Measurements from ENCODE around the gene RAB26.
A peak's percentile ranks its signal among the peaks of the same experiment; 100 is the strongest.

RAB26 gene

DNA sequence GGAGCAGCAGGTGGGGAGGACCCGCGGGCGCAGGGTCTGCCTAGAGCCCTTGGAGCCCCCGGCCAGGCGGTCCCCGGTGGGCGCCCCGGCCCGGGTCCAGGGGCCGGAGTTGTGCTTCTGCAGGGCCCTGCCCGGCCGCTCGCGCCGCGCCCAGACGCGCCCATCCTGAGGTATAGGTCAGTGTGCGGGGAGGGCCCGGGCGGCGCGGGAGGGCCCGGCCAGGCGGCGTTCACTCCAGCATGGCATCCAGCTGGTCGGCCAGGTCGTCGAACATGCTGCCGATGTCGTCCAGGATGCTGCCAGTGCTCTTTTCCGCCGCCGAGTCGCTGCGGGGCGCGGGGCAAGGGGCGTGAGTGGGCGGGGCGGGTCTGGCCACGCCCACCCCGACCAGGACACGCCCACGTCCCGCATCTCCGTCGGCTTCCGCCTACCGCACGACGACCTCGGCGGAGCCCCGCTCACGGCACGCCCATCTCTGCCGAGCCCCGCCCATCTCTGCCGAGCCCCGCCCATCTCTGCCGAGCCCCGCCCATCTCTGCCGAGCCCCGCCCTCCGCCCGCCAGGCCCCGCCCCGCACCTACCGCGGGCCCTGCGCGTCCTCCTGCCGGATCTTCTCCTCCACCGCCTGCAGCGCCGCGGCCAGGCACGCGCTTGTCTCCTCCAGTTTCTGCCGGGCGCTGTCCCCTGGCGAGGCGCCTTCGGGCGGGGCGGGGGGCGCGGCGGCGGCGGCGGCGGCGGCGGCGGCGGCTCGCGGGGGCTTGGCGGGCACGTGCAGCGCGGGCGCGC, 30.1 kb downstream of the RAB26 start:
- peak in 1 of 3 donors; percentile 20 for DNase-seq (ENCODE audit: low read depth in 2 of 3, low spot score in 1 of 3)

DNA sequence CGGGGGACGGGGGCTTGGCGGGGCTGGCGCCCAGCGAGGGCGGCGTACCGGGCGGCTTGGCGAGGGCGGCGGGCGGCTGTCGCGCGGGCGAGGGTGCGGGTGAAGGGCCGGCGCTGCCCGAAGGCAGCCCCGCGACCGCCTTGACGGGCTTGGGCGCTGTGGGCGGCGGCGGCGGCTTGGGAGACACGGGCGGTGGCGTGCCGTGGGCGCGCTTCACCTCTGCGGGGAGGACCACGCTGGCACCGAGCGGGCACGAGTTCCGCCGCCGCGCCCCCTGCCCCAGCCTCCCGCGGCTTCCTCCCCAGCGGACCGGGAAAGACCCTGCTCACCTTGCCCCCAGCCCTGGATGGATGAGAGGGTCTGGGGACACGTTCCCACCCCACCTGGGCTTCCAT, 30.7 kb downstream of the RAB26 start:
- no peak for DNase-seq (ENCODE audit: low read depth in 2 of 3, low spot score in 1 of 3)

DNA sequence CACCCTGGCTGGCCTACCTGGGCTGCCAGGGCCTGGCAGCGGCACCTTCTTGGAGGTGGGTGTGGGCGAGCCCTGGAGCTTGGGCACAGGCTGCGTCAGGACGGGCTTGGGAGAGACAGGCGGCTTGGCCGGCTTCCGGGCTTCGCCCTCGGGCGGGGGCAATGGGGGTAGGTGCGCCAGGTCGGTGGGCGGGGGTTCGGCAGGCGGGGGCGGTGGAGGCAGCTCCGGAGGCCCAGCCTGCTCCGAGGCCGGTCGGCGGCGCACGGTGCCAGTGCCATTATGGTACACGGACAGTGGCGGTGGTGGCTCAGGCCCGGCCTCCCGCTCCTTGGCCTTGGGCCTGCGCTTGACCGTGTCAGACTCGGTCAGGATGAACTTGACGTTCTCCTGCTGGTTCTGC, 31.2 kb downstream of the RAB26 start:
- no peak for DNase-seq (ENCODE audit: low read depth in 2 of 3, low spot score in 1 of 3)

- DNase-seq (ENCODE audit: low read depth in 2 of 3, low spot score in 1 of 3), result no peak
Measured at GRCh38 chr16:2180461-2180860, 32.0 kb downstream of the RAB26 start.

- DNase-seq (ENCODE audit: low read depth in 2 of 3, low spot score in 1 of 3), result no peak
Measured at GRCh38 chr16:2180962-2181923, 32.8 kb downstream of the RAB26 start.

DNA sequence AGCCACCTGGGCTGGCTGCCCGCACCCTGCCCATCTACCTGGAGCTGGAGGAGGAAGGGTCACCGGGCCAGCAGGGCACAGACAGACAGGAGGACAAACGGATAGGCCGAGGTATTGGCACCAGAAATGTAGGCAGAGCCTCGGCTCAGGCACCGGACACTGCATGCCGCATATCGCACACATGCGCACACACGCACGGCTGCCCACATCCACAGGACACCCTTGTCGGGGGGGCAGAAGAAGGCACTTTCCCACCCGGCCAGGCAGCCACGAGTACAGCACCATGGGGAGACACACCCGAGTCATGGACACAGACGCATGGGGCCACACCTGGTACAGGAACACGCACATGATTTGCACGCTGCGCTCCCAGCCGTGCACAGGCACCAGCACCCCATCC, 33.5 kb downstream of the RAB26 start:
- no peak for DNase-seq (ENCODE audit: low read depth in 2 of 3, low spot score in 1 of 3)

DNA sequence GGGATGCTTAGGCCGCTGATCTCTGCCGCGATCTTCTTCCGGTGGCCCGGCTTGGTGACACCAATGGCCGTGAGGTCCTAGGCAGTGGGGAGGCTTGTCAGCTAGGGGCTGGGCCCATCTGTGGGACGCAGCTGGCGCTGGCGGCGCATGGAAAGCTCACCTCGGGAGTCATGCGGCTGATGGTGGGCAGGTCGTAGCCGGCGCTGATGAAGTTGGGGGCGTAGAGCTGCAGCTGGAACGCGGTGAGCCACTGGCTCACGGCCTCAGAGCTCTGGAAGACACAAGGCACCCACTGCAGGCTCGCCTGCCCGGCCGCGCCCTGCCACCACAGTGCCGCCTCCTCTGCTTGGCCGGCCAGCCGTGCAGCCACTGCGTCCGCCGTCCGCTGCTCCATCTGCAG, 35.2 kb downstream of the RAB26 start:
- DNase-seq (ENCODE audit: low read depth in 2 of 3, low spot score in 1 of 3), result no peak

GRCh38 chr16:2184346-2184745, 35.9 kb downstream of the RAB26 start:
- DNase-seq (ENCODE audit: low read depth in 2 of 3, low spot score in 1 of 3), result no peak

DNA sequence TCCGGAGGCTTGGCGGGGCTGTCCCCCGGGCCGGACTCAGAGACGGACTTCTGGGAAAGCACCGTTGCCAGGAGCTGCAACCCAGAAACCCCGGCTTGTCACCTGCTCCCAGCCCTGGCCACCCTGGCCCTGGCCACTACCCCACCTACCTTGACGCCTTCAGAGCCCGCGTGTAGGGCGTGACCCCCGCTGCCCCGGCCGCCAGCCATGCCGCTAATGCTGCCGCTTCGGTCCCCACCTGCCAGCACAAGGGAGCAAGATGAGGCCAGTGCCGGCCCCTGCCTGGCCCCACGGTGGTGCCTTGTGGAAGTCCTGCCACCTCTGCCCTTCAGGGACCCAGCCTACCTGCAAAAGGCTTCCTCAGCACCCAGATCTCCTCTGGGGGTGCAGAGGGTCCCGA, 36.5 kb downstream of the RAB26 start:
- DNase-seq (ENCODE audit: low read depth in 2 of 3, low spot score in 1 of 3), result no peak

GRCh38 chr16:2186064-2186463, 37.6 kb downstream of the RAB26 start:
- DNase-seq (ENCODE audit: low read depth in 2 of 3, low spot score in 1 of 3), result no peak

DNA sequence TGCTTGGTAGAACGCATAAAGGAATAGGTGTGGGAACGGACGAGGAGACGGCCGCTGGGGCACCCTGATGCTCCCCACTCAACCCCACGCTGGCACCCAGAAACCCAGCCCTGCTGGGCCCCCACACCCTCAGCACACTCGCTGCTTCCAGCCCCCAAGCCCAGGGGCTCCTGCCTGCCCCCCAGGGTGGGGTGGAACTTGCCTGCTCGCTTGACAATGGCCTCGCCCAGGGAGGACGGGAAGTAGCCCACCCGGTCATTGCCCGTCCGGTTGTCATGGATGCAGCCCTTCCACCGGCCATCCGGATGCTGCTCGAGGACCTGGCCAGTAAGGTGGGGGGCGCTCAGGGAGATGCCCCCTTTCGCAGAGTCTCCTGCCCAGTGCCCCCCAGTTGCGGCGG, 38.1 kb downstream of the RAB26 start:
- DNase-seq (ENCODE audit: low read depth in 2 of 3, low spot score in 1 of 3), result no peak

- DNase-seq (ENCODE audit: low read depth in 2 of 3, low spot score in 1 of 3), result no peak
Measured at GRCh38 chr16:2187212-2187611, 38.8 kb downstream of the RAB26 start.

GRCh38 chr16:2188395-2188794, 40.0 kb downstream of the RAB26 start:
- no peak for DNase-seq (ENCODE audit: low read depth in 2 of 3, low spot score in 1 of 3)

DNA sequence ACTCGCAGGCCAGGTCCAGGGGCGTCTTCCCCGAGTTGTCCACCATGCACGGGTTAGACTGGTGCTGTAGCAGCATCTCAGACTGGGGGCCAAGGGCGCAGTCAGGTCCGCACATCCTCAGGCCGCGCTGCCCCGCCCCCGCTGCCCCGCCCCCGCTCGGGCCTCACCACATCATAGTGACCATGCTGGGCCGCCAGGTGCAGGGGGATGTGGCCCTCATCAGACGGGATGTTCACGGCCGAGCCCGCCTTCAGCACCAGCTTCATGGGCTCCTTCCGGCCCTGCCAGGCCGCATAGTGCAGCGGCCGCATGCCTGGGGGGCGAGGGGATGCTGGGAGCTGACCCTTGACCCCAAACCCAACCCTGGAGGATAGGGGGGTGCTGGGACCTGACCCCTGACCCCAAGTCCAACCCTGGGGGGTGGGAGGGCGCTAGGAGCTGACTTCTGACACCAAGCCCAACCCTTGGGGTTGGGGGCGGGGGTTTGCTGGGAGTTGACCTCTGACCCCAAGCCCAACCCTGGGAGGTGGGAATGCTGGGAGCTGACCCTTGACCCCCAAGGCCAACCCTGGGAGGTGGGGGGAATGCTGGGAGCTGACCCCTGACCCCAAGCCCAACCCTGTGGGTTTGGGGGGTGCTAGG, 40.9 kb downstream of the RAB26 start:
- DNase-seq (ENCODE audit: low read depth in 2 of 3, low spot score in 1 of 3), result no peak

DNA sequence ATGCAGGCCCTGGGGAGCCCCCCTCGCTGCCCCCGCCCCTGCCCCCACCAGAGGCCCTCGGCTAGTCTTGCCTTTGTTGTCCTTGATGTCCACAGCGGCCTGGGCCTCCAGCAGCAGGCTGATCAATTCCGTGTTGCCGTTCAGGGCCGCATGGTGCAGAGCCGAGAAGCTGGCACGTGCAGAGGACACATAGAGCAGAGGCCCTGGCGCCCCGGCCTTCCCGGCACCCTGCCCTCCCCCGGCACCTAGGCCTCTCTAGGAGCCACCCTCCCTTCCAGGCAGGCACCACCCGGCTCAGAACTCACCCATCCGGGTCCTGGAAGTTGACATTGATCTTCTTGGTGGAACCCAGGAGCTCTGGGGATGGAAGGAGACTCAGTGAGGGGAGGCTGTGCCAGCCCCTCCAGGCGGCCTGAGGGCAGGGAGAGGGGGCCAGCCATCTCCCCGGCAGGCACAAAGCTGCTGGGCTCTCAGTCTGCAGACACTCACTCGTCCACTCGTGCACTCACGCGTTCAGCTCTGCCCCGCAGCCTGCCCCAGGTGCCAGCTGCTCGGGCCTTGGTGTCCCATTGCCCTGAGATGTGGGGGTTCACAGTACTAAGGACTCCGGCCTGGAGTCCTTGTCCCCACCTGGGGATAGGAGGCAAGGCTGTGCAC, 41.7 kb downstream of the RAB26 start:
- DNase-seq (ENCODE audit: low read depth in 2 of 3, low spot score in 1 of 3), result no peak

DNA sequence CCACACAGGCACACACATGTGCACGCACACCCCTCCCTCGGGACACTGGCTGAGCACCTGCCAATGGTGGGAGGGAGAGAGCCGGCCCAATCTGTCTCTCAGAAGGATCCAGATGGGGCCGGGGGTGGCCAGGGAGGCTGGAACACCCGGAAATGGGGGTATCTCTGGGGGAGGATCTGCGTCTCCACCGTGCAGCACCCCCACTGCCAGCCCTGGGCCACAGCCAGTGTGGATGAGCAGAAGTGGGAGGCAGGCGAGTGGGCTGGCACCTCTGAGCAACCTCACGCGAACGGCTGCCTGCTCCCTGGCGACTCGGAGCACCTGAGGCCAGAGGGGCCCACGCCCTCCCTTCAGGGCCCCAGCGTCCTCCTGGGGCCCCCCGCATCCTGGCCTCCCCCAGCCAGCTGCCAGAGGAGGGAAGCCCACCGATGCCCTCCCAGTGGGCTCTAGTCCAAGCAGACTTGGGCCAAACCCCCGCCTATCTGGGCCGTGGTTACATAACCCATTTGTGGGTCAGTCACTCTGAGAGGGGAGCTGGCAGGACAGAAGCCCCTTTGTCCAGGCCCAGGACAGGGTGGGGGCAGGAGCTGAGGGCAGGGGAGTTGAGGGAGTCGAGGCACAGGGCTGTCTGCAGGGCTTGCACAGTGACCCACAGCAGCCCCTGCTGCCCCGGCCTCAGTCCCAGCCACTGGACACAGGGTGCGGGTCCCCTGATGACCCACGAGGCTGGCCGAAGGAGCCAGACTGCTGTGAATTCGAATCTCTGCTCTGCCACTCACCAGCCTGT, 42.4 kb downstream of the RAB26 start:
- no peak for DNase-seq (ENCODE audit: low read depth in 2 of 3, low spot score in 1 of 3)

GRCh38 chr16:2191446-2191706, 43.0 kb downstream of the RAB26 start:
- DNase-seq (ENCODE audit: low read depth in 2 of 3, low spot score in 1 of 3), result no peak

DNA sequence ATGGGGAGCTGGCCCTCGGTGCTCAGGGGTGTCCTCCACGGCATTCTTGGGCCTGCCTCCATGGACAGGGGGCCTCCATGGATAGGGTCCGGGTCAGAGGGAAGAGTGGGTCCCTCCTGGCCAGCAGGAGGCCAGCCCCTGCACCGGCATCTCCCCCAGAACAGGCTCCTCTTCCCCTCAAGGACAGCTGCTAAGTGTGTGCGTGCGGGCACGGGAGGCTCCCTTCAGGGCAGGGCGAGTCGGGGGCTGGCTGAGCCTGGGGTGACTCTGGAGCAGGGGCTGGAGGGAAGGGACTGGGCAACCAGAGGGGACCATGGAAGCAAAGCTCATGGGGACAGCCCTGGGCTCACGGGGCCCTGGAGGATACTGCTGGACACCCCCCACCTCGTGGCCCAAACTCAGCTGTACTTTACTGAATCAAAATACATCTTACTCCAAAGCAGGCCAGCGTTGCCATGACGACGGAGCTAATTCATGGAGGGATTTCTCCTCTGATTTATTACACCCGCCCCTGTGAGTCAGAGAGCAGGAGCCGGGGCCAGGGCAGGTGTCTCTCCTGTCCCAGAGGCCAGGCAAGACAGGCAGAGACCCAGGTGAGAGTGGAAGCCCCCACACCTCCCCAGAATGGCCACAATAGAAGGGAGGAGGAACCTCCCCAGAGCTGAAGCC, 45.9 kb downstream of the RAB26 start:
- DNase-seq (ENCODE audit: low read depth in 2 of 3, low spot score in 1 of 3), result no peak

GRCh38 chr16:2194852-2195321, 46.5 kb downstream of the RAB26 start:
- peak in 2 of 3 donors; percentile 35 to 37 for DNase-seq (ENCODE audit: low read depth in 2 of 3, low spot score in 1 of 3)

All from stimulated activated CD4-positive, alpha-beta T cell treated with anti-CD3 and anti-CD28 coated beads, Interleukin-12 subunit alpha, Interleukin-12 subunit beta, amount 100 ng/mL, for 48 hours (primary cell).